Measurements from ENCODE around the gene LMO7. TPM values are rescaled to one million over a fixed set of nuclear protein-coding genes. Genes with fewer than 3 reads are reported as not detected.

Gene LMO7
- total and polyA plus RNA-seq, 2 of the 8 experiments (the other 6 are each of a cell fraction or from before 2014, with no cell fraction given), result 8.1 to 28.3 TPM

- Histone ChIP-seq H3K4me1 (replicated peaks in 1 of 4; ENCODE audit: control insufficient read depth in 3 of 4, insufficient read depth in 4 of 4, low read length in 3 of 4) (peaks cover 0 to 8% (median 2%) of the 10 kb centered on the region in 4 experiments; a peak in 6 of 7 replicates), H3K23me2 (ENCODE audit: low read depth, low read length) (no peaks in the 10 kb centered on the region), H3K4me2 (ENCODE audit: insufficient read depth in 1 of 2, low read depth in 2 of 2, low read length in 2 of 2) (0 out of 4 replicates have a peak overlapping the region, but pooled peaks of 1 of the 2 experiments have one; percentile 1), H3K36me3 (ENCODE audit: control insufficient read depth in 2 of 4, insufficient read depth in 4 of 4, low read length in 3 of 4) (no peaks in the 10 kb centered on the region), H4K8ac (ENCODE audit: extremely low read depth, insufficient read depth, low read length) (no peak overlapping the region), H4K5ac (ENCODE audit: insufficient read length, low read depth, low read length) (no peak overlapping the region), H2BK5ac (ENCODE audit: low read depth, low read length) (no peak overlapping the region; the same call in 1 of the 2 replicates), H4K91ac (replicated peaks; ENCODE audit: insufficient read length, low read length) (no peak overlapping the region), H3K18ac (ENCODE audit: extremely low read depth, low read length) (peak overlapping the region; percentile 9; the same call in 1 of the 2 replicates), H2BK20ac (ENCODE audit: low read length) (peak overlapping the region; percentile 82; the same call in 1 of the 2 replicates), H2BK120ac (replicated peaks; ENCODE audit: low read depth, low read length) (no peak overlapping the region), H3K23ac (ENCODE audit: insufficient read length) (no peak overlapping the region), H3K4me3 (ENCODE audit: extremely low read depth in 1 of 4, insufficient read depth in 2 of 4, low read depth in 3 of 4, low read length in 4 of 4) (no peak overlapping the region), H3K4ac (replicated peaks; ENCODE audit: insufficient read length, low read depth, low read length) (no peak overlapping the region), H4K20me1 (replicated peaks in 1 of 2; ENCODE audit: control insufficient read depth in 1 of 2, insufficient read depth in 2 of 2, low read length in 2 of 2) (no peaks in the 10 kb centered on the region), H3K9ac (replicated peaks in 1 of 4; ENCODE audit: extremely low read depth in 1 of 4, low read depth in 3 of 4, low read length in 3 of 4) (no peak overlapping the region), H2BK15ac (ENCODE audit: low read length) (no peak overlapping the region), H3K79me1 (ENCODE audit: low read depth, low read length) (no peaks in the 10 kb centered on the region), H3K9me3 (ENCODE audit: insufficient read depth in 2 of 2, low read depth in 1 of 2, low read length in 1 of 2) (no peaks in the 10 kb centered on the region), H3K27ac (ENCODE audit: low read depth, low read length) (no peak overlapping the region), H3K14ac (ENCODE audit: insufficient read length) (no peak overlapping the region), H2AFZ (ENCODE audit: low read length) (no peak overlapping the region), H3K79me2 (ENCODE audit: control insufficient read depth in 1 of 2, insufficient read depth in 2 of 2, low read length in 2 of 2) (no peaks in the 10 kb centered on the region), H3K27me3 (replicated peaks in 1 of 4; ENCODE audit: control insufficient read depth in 3 of 4, extremely low read depth in 1 of 4, insufficient read depth in 3 of 4, low read length in 3 of 4) (no peaks in the 10 kb centered on the region), H3K56ac (replicated peaks; ENCODE audit: insufficient read length, low read depth, low read length) (no peak overlapping the region), H2BK12ac (ENCODE audit: low read depth, low read length) (peak overlapping the region; percentile 55; the same call in 1 of the 2 replicates), H2AK5ac (ENCODE audit: low read depth, low read length) (no peak overlapping the region)
- ChIA-PET CTCF (ENCODE audit: partially characterized antibody) (interaction anchor here (0.6 to 11.5 kb wide), 46 partner anchors 8 to 1647 kb away, joined by 3 to 128 read pairs (median 4); no protein-coding TSS in a partner anchor), POLR2A (ENCODE audit: partially characterized antibody) (no interaction called here)
- WGBS, 2 experiments (ENCODE audit: extremely low coverage in 1 of 2, insufficient coverage in 1 of 2, insufficient read length in 1 of 2, insufficient replicate concordance in 2 of 2, low coverage in 1 of 2, low lambda C conversion rate in 2 of 2, missing lambda C conversion rate in 1 of 2), result 48% methylated on average over 4 of the region's 4 CpGs; no CpG with 5 or more reads in 1 of the 2 experiments
- FAIRE-seq (no peak), DNase-seq (ENCODE audit: low read depth in 1 of 2, low spot score in 2 of 2) (no peak)
- no peak for TF ChIP-seq KDM5A (IDR thresholded peaks at IDR 0.05; ENCODE audit: low read length)
- TF ChIP-seq MAX (IDR thresholded peaks at IDR 0.05), result no peak
- no peak for TF ChIP-seq RXRA (IDR thresholded peaks at IDR 0.05; ENCODE audit: insufficient read depth, low read depth, low read length)
- TF ChIP-seq ASH2L (IDR thresholded peaks at IDR 0.05; ENCODE audit: low read length), result no peak
- TF ChIP-seq CREB1 (IDR thresholded peaks at IDR 0.05), result no peak
- TF ChIP-seq BACH1 (IDR thresholded peaks at IDR 0.05; ENCODE audit: low read length), result no peak
- no peak for TF ChIP-seq TBP (IDR thresholded peaks at IDR 0.05; ENCODE audit: low read depth, low read length)
These were observed 233.9 kb downstream of the LMO7 start for GRCh38 chr13:75869981-75870380.
